GM21825 (cell line): ENCODE results near the gene CHCHD5.
"Not testable (repeated sequence)": the region's sequence is repeated elsewhere in the genome, so short reads cannot be mapped to it uniquely, and the experiment has no call there.

Experiments
- ATAC-seq: cut with Tn5 transposase; IDR thresholded peaks from one replicate; pipeline ENCODE4 v1.9.1; 2021; ENCODE audit warnings: mild to moderate bottlenecking, moderate library complexity; ENCODE audit not compliant: unreplicated experiment

Gene CHCHD5

GRCh38 chr2:112584134-112584890, at the start of gene CHCHD5:
Gene CHCHD5, plus strand, starts transcription at chr2:112584609. Its CDS starts 39 bp downstream, at chr2:112584648.
- peak; percentile 79 for ATAC-seq

- no peak for ATAC-seq
Observed at GRCh38 chr2:112534826-112535225, 49.6 kb upstream of the CHCHD5 start.

- not testable (repeated sequence) for ATAC-seq
Observed at GRCh38 chr2:112536665-112537064, 47.7 kb upstream of the CHCHD5 start.

GRCh38 chr2:112539306-112539705, 45.1 kb upstream of the CHCHD5 start:
- no peak for ATAC-seq

- no peak for ATAC-seq
Observed at GRCh38 chr2:112540906-112541305, 43.5 kb upstream of the CHCHD5 start.

GRCh38 chr2:112541315-112542122, 42.9 kb upstream of the CHCHD5 start:
- peak; percentile 49 for ATAC-seq

- ATAC-seq, result peak; percentile 73
Observed at GRCh38 chr2:112542123-112542983, 42.1 kb upstream of the CHCHD5 start, which contains the start of gene POLR1B. Gene POLR1B, plus strand, starts transcription at chr2:112542465. Its CDS starts 30 bp downstream, at chr2:112542495.

GRCh38 chr2:112542984-112543661, 41.3 kb upstream of the CHCHD5 start:
- peak; percentile 3 for ATAC-seq

- no peak for ATAC-seq
Observed at GRCh38 chr2:112547333-112547732, 37.1 kb upstream of the CHCHD5 start.

GRCh38 chr2:112548980-112549379, 35.4 kb upstream of the CHCHD5 start:
- ATAC-seq, result no peak

- ATAC-seq, result peak; percentile 61
Observed at GRCh38 chr2:112566104-112566503, 18.3 kb upstream of the CHCHD5 start.

GRCh38 chr2:112566508-112566907, 17.9 kb upstream of the CHCHD5 start:
- peak; percentile 18 for ATAC-seq

GRCh38 chr2:112572005-112572404, 12.4 kb upstream of the CHCHD5 start:
- no peak for ATAC-seq

GRCh38 chr2:112577756-112578155, 6.7 kb upstream of the CHCHD5 start:
- no peak for ATAC-seq

GRCh38 chr2:112579241-112579640, 5.2 kb upstream of the CHCHD5 start:
- ATAC-seq, result no peak

- no peak for ATAC-seq
Observed at GRCh38 chr2:112580084-112580483, 4.3 kb upstream of the CHCHD5 start.

- ATAC-seq, result no peak
Observed at GRCh38 chr2:112582314-112582746, 2.1 kb upstream of the CHCHD5 start.

- no peak for ATAC-seq
Observed at GRCh38 chr2:112583497-112584133, 794 bp upstream of the CHCHD5 start.

GRCh38 chr2:112584891-112585250, 462 bp downstream of the CHCHD5 start:
- no peak for ATAC-seq

GRCh38 chr2:112585400-112585799, 991 bp downstream of the CHCHD5 start:
- ATAC-seq, result no peak
